Erythroblast (primary cell): Measurements from ENCODE around the gene TP53AIP1.

ENCODE experiments used
- GATA1 ChIP-seq: IDR thresholded peaks from 2 replicates; pipeline ENCODE4 v1.6.1; 2011; ENCODE audit warnings: low read depth, mild to moderate bottlenecking, control low read depth, low read length, moderate library complexity
- POLR2A ChIP-seq: IDR thresholded peaks from 2 replicates; pipeline ENCODE4 v1.6.1; 2011; ENCODE audit warnings: mild to moderate bottlenecking, low read length

- TF ChIP-seq GATA1 (no peak), POLR2A (no peak)
Measured at GRCh38 chr11:128981254-128981653, 38.6 kb upstream of the TP53AIP1 start.
